HepG2 (cell line): ENCODE measurements around the gene CAMK1D. TPM values are rescaled to one million over a fixed set of nuclear protein-coding genes. Genes with fewer than 3 reads are reported as not detected.

Source experiments
- ATAC-seq: fragments of 200-7000 bp; cut with Tn5 transposase; 3 replicates; pipeline ENCODE4 v1.9.1; 2020; ENCODE audit warnings: mild to moderate bottlenecking, moderate library complexity
- BruUV-seq: library from RNA; stranded (reverse); fragments of 400-500 nt; replicated peaks from 2 replicates; lab custom pipeline; 2021; lab: Mats Ljungman, UMichigan
- CTCF ChIA-PET: fragments of 300-600 bp; formaldehyde crosslinking; extraction: SDS; loops from one replicate; lab custom pipeline; 2021; ENCODE audit warnings: low total read pairs, inconsistent platforms, low intra/inter-chr PET ratio; lab: Yijun Ruan, JAX
- POLR2A ChIA-PET: fragments of 350-600 bp; sonication (Branson Sonifier 250); formaldehyde crosslinking; loops from one replicate; lab custom pipeline; 2020; ENCODE audit warnings: antibody characterized with exemption, inconsistent platforms; lab: Yijun Ruan, JAX
- DNase-seq: peaks from one replicate; pipeline ENCODE4 v3.0.0-alpha.2; 2015; ENCODE audit warnings: low spot score
- FAIRE-seq: peaks from 3 replicates; lab custom pipeline; 2011; peaks lifted over from hg19 to GRCh38; lab: Jason Lieb, UNC
- H2AFZ ChIP-seq: one replicate; pipeline ENCODE4 v1.6.1; 2011; ENCODE audit warnings: low read length, inconsistent platforms
- H3K27ac ChIP-seq: fragments of 300-600 bp; 3 replicates; pipeline ENCODE4 v1.8.0; 2011; ENCODE audit warnings: mixed run types, mild to moderate bottlenecking, mixed read lengths, low read length, inconsistent platforms; ENCODE audit not compliant: insufficient read depth; ENCODE audit errors: extremely low read length
- H3K27me3 ChIP-seq, 2 experiments: fragments of 200-600 bp in 1 of 2; 2 replicates in 1 of 2; 3 replicates in 1 of 2; pipeline versions ENCODE4 v1.6.0 to v1.8.0; 2011; ENCODE audit warnings: low read length in 2 of 2, mild to moderate bottlenecking in 2 of 2, moderate library complexity in 2 of 2, inconsistent platforms in 1 of 2; ENCODE audit not compliant: insufficient read depth in 2 of 2, control insufficient read depth in 1 of 2
- H3K36me3 ChIP-seq, 2 experiments: fragments of 200-600 bp in 1 of 2; replicated peaks in 1 of 2; 2 replicates in 1 of 2; 3 replicates in 1 of 2; pipeline versions ENCODE4 v1.5.1 to v1.8.0; 2011; ENCODE audit warnings: low read length in 2 of 2, inconsistent platforms in 1 of 2; ENCODE audit not compliant: insufficient read depth in 2 of 2, control insufficient read depth in 1 of 2
- H3K4me1 ChIP-seq: 2 replicates; pipeline ENCODE4 v1.5.1; 2012; ENCODE audit warnings: low read length, inconsistent platforms; ENCODE audit not compliant: insufficient read depth
- H3K4me2 ChIP-seq: 2 replicates; pipeline ENCODE4 v1.6.0; 2011; ENCODE audit warnings: low read depth, low read length, inconsistent platforms
- H3K4me3 ChIP-seq, 3 experiments: fragments of 200-600 bp in 1 of 3; sonication (generic), shearing (Covaris generic) in 1 of 3; replicated peaks in 1 of 3; 2 replicates each; pipeline ENCODE4 v1.5.1; 2011 to 2016; ENCODE audit warnings: low read length in 3 of 3, inconsistent platforms in 2 of 3, low read depth in 2 of 3, mild to moderate bottlenecking in 2 of 3, control low read depth in 1 of 3, mixed read lengths in 1 of 3; ENCODE audit not compliant: insufficient read depth in 1 of 3
- H3K79me2 ChIP-seq: one replicate; pipeline ENCODE4 v1.6.1; 2011; ENCODE audit warnings: low read length, inconsistent platforms; ENCODE audit not compliant: insufficient read depth
- H3K9ac ChIP-seq: 2 replicates; pipeline ENCODE4 v1.6.0; 2011; ENCODE audit warnings: mild to moderate bottlenecking, low read depth, low read length, inconsistent platforms; ENCODE audit not compliant: insufficient read depth
- H3K9me3 ChIP-seq: 2 replicates; pipeline ENCODE4 v1.5.1; 2012; ENCODE audit warnings: mild to moderate bottlenecking, low read length
- H4K20me1 ChIP-seq: 2 replicates; pipeline ENCODE4 v1.6.0; 2011; ENCODE audit warnings: inconsistent platforms, mild to moderate bottlenecking, low read length, moderate library complexity; ENCODE audit not compliant: insufficient read depth
- ADNP ChIP-seq: sonication (generic); formaldehyde crosslinking; IDR thresholded peaks from 2 replicates; pipeline ENCODE4 v1.4.0; 2020; ENCODE audit warnings: missing genetic modification reagents
- ASH2L ChIP-seq: fragments of 300-600, 200-600 bp; sonication (generic); IDR thresholded peaks from 2 replicates; pipeline ENCODE4 v1.7.0; 2017; ENCODE audit warnings: low read depth, mild to moderate bottlenecking, moderate library complexity, mixed read lengths, low read length; ENCODE audit not compliant: insufficient read length
- GATA4 ChIP-seq: sonication (generic); IDR thresholded peaks from 2 replicates; pipeline ENCODE4 v1.6.1; 2016; ENCODE audit warnings: antibody characterized with exemption, low read depth, borderline replicate concordance
- GATAD2A ChIP-seq: IDR thresholded peaks from 2 replicates; pipeline ENCODE4 v1.6.1; 2016
- GTF3A ChIP-seq: sonication (generic); formaldehyde crosslinking; conservative IDR thresholded peaks from 2 replicates; pipeline ENCODE4 v1.4.0; 2020; ENCODE audit warnings: mild to moderate bottlenecking, missing genetic modification reagents
- MXI1 ChIP-seq: IDR thresholded peaks from 3 replicates; pipeline ENCODE4 v1.6.1; 2012; ENCODE audit warnings: low read depth, low read length, inconsistent platforms, borderline replicate concordance
- NFKBIZ ChIP-seq: IDR thresholded peaks from 2 replicates; pipeline ENCODE4 v1.6.1; 2018; ENCODE audit warnings: missing genetic modification reagents, missing compliant biosample characterization
- ONECUT2 ChIP-seq: sonication (generic); formaldehyde crosslinking; IDR thresholded peaks from 2 replicates; pipeline ENCODE4 v1.4.0; 2020; ENCODE audit warnings: missing genetic modification reagents
- PHF20 ChIP-seq: sonication (generic); formaldehyde crosslinking; IDR thresholded peaks from 2 replicates; pipeline ENCODE4 v1.5.0; 2020; ENCODE audit warnings: mild to moderate bottlenecking, missing genetic modification reagents
- PHF21A ChIP-seq: sonication (generic); formaldehyde crosslinking; IDR thresholded peaks from 2 replicates; pipeline ENCODE4 v1.5.0; 2020; ENCODE audit warnings: mild to moderate bottlenecking, missing genetic modification reagents
- RFXANK ChIP-seq: IDR thresholded peaks from 2 replicates; pipeline ENCODE4 v1.6.1; 2016
- SIN3A ChIP-seq: IDR thresholded peaks from 2 replicates; pipeline ENCODE4 v1.6.1; 2011; ENCODE audit warnings: low read depth, mild to moderate bottlenecking, control low read depth, low read length, borderline replicate concordance
- TBX2 ChIP-seq: sonication (generic); formaldehyde crosslinking; IDR thresholded peaks from 2 replicates; pipeline ENCODE4 v1.5.0; 2020; ENCODE audit warnings: missing genetic modification reagents, mild to moderate bottlenecking, borderline replicate concordance
- ZNF607 ChIP-seq: sonication (generic); formaldehyde crosslinking; IDR thresholded peaks from 2 replicates; pipeline ENCODE4 v1.5.1; 2020; ENCODE audit warnings: missing genetic modification reagents, mild to moderate bottlenecking, borderline replicate concordance
- ZNF747 ChIP-seq: sonication (generic); formaldehyde crosslinking; IDR thresholded peaks from 2 replicates; pipeline ENCODE4 v1.8.1; 2023; ENCODE audit warnings: missing genetic modification reagents, mild to moderate bottlenecking, borderline replicate concordance
- WGBS: methylation state at CpG from one replicate; pipeline ENCODE4 v1.1.6; 2017; ENCODE audit warnings: low lambda C conversion rate; 5-methylcytosine and 5-hydroxymethylcytosine counted together
- in situ Hi-C: cut with HindIII; loops from 2 replicates; pipeline ENCODE4 v1.10.0; 2017; ENCODE audit warnings: low pct_unique_long_range_greater_than_20kb; ENCODE audit not compliant: extremely low pct_ligation_motif_present
- intact Hi-C: fragments of 100-400 bp; cut with micrococcal nuclease; formaldehyde crosslinking; loops from one replicate; pipeline ENCODE4 v1.10.0; 2022; ENCODE audit not compliant: unreplicated experiment
- polyA plus RNA-seq, 8 experiments: library from polyadenylated mRNA; depleted of rRNA in 3 of 8; stranded (reverse) in 7 of 8; unstranded in 1 of 8; fragments of >200 nt; fragmentation: Illumina TruSeq in 4 of 8; extraction: Trizol in 4 of 8; gene quantifications; 2 replicates each; pipeline versions ENCODE4 v1.2.1 to v1.2.3, GENCODE V29; 2011 to 2016; ENCODE audit warnings: low read depth in 4 of 8, missing spikeins in 1 of 8, mixed read lengths in 1 of 8; ENCODE audit not compliant: insufficient read depth in 1 of 8
- total RNA-seq, 5 experiments: library from RNA; depleted of rRNA; stranded (reverse); fragments of >200 nt; fragmentation: Illumina TruSeq; extraction: Trizol; gene quantifications; 2 replicates each; pipeline ENCODE4 v1.2.3, GENCODE V29; 2016; ENCODE audit warnings: low read depth in 1 of 5
- TF ChIP-seq, protein P1 (sequence below): sonication (generic); formaldehyde crosslinking; IDR thresholded peaks from 2 replicates; pipeline ENCODE4 v1.5.1; 2020; ENCODE audit warnings: missing genetic modification reagents, mild to moderate bottlenecking, borderline replicate concordance
- TF ChIP-seq, protein P2 (sequence below): sonication (generic); formaldehyde crosslinking; IDR thresholded peaks from 2 replicates; pipeline ENCODE4 v1.5.0; 2020; ENCODE audit warnings: missing genetic modification reagents
- TF ChIP-seq, protein P3 (sequence below): sonication (generic); formaldehyde crosslinking; IDR thresholded peaks from 2 replicates; pipeline ENCODE4 v1.9.0; 2021; ENCODE audit warnings: mild to moderate bottlenecking, missing genetic modification reagents

CAMK1D gene
- total and polyA plus RNA-seq, 2 of the 13 experiments (the other 11 are each of a cell fraction or from before 2014, with no cell fraction given): under 0.01 TPM; not detected in 1

DNA sequence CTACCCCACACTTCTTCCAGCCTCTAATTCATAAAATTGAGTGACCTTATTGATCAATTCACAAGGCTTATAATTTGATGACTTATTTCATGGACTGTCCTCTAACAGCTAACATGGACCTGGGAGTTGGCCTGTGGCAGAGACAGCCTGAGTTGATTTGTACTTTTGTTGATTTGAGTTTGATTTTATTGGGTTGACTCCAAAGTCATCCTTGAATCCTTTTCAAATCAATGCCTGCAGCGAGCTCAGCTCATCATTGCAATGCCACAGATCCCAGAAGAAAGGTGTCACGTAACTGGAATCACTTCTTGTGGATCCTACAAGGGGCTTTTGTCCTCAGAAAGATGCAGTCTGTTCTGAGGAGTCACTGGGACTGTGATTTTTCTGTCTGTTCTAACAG lies 138.0 kb downstream of the CAMK1D start (continued):
- TF ChIP-seq PHF21A (CRISPR knock-in tag): no peak
- TF ChIP-seq, protein P1, sequence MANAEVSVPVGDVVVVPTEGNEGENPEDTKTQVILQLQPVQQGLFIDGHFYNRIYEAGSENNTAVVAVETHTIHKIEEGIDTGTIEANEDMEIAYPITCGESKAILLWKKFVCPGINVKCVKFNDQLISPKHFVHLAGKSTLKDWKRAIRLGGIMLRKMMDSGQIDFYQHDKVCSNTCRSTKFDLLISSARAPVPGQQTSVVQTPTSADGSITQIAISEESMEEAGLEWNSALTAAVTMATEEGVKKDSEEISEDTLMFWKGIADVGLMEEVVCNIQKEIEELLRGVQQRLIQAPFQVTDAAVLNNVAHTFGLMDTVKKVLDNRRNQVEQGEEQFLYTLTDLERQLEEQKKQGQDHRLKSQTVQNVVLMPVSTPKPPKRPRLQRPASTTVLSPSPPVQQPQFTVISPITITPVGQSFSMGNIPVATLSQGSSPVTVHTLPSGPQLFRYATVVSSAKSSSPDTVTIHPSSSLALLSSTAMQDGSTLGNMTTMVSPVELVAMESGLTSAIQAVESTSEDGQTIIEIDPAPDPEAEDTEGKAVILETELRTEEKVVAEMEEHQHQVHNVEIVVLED (CRISPR knock-in tag): no peak
- no peak for TF ChIP-seq GTF3A (CRISPR knock-in tag)
- no peak for TF ChIP-seq SIN3A
- TF ChIP-seq, protein P2, sequence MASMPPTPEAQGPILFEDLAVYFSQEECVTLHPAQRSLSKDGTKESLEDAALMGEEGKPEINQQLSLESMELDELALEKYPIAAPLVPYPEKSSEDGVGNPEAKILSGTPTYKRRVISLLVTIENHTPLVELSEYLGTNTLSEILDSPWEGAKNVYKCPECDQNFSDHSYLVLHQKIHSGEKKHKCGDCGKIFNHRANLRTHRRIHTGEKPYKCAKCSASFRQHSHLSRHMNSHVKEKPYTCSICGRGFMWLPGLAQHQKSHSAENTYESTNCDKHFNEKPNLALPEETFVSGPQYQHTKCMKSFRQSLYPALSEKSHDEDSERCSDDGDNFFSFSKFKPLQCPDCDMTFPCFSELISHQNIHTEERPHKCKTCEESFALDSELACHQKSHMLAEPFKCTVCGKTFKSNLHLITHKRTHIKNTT (CRISPR knock-in tag): no peak
- no peak for TF ChIP-seq ZNF747
- TF ChIP-seq ONECUT2: no peak
- TF ChIP-seq ZNF607: no peak

DNA sequence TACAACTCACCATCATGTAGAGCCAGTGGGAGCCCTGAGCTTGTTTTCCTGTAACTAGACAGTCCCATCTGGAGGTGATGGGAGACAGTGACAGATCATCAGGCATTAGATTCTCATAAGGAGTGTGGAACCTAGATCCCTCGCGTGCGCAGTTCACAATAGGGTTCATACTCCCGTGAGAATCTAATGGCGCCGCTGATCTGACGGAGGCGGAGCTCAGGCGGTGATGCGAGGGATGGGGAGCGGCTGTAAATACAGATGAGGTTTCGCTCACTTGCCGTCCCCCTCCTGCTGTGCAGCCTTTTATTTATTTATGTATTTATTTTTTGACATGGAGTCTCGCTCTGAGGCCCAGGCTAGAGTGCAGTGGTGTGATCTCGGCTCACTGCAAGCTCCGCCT lies 139.3 kb downstream of the CAMK1D start:
- no peak overlapping the region for H2AFZ ChIP-seq
- no TSS peak for BruUV-seq
- in situ Hi-C loops: no loop called here
- ATAC-seq (no peak), FAIRE-seq (no peak), DNase-seq (no peak)
- no peaks in the 10 kb centered on the region for H4K20me1 ChIP-seq
- H3K79me2 ChIP-seq: no peaks in the 10 kb centered on the region
- no peaks in the 10 kb centered on the region for H3K9me3 ChIP-seq
- H3K4me3 ChIP-seq: no peak overlapping the region
- no peak overlapping the region for H3K9ac ChIP-seq
- ChIA-PET POLR2A (no interaction called here), CTCF (no interaction called here)
- intact Hi-C loops: no loop called here
- no peaks in the 10 kb centered on the region for H3K4me1 ChIP-seq
- no peak overlapping the region for H3K4me2 ChIP-seq
- no peaks in the 10 kb centered on the region for H3K36me3 ChIP-seq
- H3K27ac ChIP-seq: no peak overlapping the region
- 69% methylated on average over 16 of the region's 16 CpGs for WGBS
- no peaks in the 10 kb centered on the region; a peak in 1 of 5 replicates for H3K27me3 ChIP-seq
- TF ChIP-seq TBX2 (CRISPR knock-in tag) (no peak), ADNP (no peak), RFXANK (no peak), MXI1 (no peak), GATA4 (no peak), ASH2L (no peak), GATAD2A (CRISPR knock-in tag) (no peak), PHF20 (CRISPR knock-in tag) (no peak), NFKBIZ (no peak)
- TF ChIP-seq, protein P3, sequence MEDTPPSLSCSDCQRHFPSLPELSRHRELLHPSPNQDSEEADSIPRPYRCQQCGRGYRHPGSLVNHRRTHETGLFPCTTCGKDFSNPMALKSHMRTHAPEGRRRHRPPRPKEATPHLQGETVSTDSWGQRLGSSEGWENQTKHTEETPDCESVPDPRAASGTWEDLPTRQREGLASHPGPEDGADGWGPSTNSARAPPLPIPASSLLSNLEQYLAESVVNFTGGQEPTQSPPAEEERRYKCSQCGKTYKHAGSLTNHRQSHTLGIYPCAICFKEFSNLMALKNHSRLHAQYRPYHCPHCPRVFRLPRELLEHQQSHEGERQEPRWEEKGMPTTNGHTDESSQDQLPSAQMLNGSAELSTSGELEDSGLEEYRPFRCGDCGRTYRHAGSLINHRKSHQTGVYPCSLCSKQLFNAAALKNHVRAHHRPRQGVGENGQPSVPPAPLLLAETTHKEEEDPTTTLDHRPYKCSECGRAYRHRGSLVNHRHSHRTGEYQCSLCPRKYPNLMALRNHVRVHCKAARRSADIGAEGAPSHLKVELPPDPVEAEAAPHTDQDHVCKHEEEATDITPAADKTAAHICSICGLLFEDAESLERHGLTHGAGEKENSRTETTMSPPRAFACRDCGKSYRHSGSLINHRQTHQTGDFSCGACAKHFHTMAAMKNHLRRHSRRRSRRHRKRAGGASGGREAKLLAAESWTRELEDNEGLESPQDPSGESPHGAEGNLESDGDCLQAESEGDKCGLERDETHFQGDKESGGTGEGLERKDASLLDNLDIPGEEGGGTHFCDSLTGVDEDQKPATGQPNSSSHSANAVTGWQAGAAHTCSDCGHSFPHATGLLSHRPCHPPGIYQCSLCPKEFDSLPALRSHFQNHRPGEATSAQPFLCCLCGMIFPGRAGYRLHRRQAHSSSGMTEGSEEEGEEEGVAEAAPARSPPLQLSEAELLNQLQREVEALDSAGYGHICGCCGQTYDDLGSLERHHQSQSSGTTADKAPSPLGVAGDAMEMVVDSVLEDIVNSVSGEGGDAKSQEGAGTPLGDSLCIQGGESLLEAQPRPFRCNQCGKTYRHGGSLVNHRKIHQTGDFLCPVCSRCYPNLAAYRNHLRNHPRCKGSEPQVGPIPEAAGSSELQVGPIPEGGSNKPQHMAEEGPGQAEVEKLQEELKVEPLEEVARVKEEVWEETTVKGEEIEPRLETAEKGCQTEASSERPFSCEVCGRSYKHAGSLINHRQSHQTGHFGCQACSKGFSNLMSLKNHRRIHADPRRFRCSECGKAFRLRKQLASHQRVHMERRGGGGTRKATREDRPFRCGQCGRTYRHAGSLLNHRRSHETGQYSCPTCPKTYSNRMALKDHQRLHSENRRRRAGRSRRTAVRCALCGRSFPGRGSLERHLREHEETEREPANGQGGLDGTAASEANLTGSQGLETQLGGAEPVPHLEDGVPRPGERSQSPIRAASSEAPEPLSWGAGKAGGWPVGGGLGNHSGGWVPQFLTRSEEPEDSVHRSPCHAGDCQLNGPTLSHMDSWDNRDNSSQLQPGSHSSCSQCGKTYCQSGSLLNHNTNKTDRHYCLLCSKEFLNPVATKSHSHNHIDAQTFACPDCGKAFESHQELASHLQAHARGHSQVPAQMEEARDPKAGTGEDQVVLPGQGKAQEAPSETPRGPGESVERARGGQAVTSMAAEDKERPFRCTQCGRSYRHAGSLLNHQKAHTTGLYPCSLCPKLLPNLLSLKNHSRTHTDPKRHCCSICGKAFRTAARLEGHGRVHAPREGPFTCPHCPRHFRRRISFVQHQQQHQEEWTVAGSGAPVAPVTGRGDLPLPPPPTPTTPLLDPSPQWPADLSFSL (CRISPR knock-in tag): no peak
